HG02884 (cell line): ENCODE results near the gene TNF.

ENCODE experiments used
- ATAC-seq: cut with Tn5 transposase; IDR thresholded peaks from one replicate; pipeline ENCODE4 v1.9.1; 2021; ENCODE audit warnings: mild to moderate bottlenecking, moderate library complexity; ENCODE audit not compliant: unreplicated experiment

TNF gene

GRCh38 chr6:31622684-31623091, 47.3 kb downstream of the TNF start:
- no peak for ATAC-seq

GRCh38 chr6:31624070-31624469, 48.7 kb downstream of the TNF start:
- ATAC-seq: no peak

GRCh38 chr6:31626952-31627351, 51.6 kb downstream of the TNF start:
- ATAC-seq: no peak

- no peak for ATAC-seq
These were observed 52.4 kb downstream of the TNF start for GRCh38 chr6:31627690-31628287.
